GDM1 (cell line): Measurements from ENCODE around the gene SCYL3.

Source experiments
- DNase-seq: peaks from one replicate; lab custom pipeline; 2025; lab: John Stamatoyannopoulos, UW

Gene SCYL3

DNA sequence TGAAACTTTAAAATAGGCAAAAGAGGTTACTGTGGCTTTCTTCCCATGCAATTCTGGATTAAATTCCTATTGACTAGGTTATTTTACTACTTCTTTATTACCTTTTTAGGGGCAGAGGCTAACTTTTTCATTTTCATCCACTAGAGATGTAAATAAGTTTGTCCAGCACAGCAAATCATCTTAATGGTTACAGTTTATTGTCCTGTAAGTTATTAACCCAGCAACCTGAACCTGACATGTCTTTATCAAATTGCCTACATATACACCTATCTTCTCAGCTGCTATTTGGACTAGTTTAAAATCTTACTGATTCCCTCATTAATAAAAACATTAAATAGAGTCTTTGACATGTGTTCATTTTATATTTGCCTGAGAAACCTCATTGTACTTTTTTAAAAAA is 6.9 kb upstream of the SCYL3 start:
- no peak for DNase-seq

DNA sequence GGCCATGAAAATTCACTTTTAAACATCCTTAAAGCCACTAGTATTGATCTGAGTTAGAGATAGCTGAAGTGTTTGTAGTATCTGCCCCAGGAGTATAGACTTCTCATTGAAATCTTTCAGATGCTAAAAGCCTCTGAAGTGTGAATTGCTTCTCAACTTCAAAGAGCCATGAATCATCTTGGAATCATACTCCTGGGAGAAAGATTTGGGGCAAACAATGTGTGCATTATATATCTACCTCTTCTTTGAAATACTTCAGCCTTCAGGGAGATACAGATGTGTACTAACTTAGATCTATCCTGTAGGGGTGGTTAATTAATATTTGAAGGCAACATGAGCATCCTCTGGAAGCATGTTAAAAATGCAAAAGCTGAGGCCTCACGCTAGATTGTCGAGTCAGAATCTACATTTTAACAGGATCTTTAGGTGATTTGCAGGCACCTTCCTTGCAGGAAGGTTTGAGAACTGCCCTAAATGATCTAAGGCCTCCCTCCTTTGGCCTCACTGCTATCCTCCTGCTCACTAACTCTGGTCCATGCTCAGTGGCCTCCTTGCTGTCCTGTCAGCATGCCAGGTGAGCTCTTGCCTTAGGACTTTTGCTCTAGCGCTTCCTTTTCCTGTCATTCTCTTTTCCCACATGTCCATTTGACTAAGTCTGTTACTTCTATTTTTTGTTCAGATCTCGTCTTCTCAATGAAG is 6.0 kb upstream of the SCYL3 start:
- DNase-seq, result no peak

GRCh38 chr1:169896013-169896412 is 2.3 kb upstream of the SCYL3 start:
- no peak for DNase-seq

GRCh38 chr1:169894424-169895145 is 889 bp upstream of the SCYL3 start:
- no peak for DNase-seq

- no peak for DNase-seq
These were observed 610 bp downstream of the SCYL3 start for GRCh38 chr1:169892927-169893644.

GRCh38 chr1:169892176-169892926 is 1.3 kb downstream of the SCYL3 start:
- no peak for DNase-seq

DNA sequence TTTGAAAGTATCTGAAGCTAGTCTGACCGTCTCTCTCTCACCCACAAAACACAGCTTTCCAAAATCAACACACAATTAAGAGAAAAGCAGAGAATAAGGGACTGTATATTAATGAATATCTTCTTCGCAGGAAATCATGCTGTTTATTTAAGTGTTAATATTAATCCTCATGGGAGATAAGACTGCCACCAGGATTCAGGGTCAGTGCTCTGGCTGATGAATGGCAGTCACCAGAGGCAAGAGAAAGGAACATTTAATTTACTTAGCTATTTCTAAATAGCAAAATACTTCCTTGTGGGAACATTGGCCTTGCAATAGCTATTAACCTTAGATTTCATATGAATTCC is 2.2 kb downstream of the SCYL3 start:
- no peak for DNase-seq

- peak; percentile 15 for DNase-seq
These were observed 2.7 kb downstream of the SCYL3 start for GRCh38 chr1:169890761-169891538.

- DNase-seq, result no peak
These were observed 3.8 kb downstream of the SCYL3 start for GRCh38 chr1:169889871-169890270.

GRCh38 chr1:169886931-169887330 is 6.8 kb downstream of the SCYL3 start:
- DNase-seq, result no peak

DNA sequence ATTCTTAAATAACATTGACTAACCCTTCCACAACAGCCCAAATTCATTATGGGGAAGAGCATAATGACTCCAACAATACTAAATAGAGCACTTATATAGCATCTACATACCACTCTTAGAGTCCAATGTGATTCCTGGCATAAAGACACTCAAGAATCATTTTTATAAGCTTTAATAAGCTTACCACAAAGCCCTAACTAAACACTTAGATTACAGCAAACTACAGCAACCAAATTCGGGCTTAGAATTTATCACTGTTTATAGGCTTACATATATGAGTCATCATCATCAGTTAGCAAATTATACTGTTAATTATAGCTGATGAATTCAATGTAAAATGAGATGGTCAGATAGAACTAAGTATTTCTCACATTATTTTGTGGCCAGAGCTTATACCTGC is 7.3 kb downstream of the SCYL3 start:
- no peak for DNase-seq

DNA sequence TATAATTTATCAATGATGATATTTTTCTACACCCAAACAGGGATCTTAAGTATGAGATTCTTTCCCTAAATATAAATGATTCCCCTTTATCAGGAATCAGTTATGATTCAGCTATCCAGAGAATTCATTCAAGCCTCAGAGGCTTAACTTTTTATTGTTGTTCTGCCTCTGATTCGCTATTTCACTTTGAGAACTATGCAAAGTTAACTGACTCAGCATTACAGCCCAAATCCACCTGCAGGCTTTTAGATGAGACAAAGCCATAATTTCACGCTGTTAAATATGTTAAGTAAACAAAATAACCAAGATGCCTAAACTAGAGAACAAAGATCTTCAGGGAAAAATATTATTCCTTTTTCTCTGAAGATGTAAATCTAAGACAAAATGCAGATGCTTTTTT is 8.5 kb downstream of the SCYL3 start:
- DNase-seq, result no peak

DNA sequence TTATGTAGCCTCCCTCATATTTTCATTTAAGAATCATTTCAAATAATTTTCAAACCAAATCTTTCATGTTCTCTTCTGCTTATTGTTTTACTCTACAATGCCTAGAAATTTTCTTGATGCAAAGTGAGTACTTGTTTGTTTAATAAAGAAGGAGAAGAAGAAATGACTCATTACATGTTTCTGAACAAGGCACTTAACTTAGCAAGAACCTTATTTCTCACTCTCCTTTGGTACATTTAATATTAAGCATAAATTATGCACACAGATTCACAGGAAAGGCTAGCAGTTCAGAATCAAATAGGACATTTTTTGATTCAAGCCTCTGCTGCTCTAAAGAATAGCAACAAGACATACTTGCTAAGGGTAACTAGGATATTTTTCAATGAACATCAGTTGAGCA is 9.1 kb downstream of the SCYL3 start:
- no peak for DNase-seq

GRCh38 chr1:169882039-169882511 is 11.6 kb downstream of the SCYL3 start:
- no peak for DNase-seq

DNA sequence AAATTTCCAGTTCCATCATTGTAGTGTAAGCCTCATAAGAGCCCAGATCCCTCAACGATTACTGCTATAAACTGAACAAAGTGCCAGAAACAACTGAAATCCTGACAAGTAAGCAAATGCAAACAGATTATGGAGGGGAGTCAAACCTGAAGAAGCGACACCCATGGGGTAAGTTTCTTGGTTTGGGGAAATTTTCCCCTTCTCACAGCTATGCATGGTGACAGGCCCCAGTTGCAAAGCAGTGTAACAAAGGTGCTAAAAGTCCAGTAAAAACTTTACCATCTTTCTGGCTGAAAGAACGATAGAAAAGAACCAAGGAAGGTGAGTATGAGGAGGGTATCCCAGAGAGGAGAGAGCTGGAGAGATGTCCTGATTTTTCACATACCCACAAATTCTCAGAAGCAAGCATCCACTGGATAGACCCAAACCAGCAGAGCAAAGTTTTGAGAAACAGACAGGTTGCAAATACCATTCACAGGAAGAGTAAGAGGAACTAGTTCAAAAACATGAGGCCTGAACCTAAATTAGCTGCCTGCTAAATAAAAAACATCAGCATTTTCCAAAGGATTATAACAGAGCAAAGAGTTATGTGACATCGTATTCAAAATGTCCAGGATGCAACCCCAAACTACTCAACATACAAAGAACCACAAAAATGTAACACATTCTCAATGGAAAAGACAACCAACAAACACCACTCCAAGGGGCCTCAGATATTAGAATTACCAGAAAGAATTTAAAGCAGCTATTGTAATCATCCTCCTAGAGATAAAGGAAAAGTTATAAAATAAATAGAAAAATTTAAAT is 14.5 kb downstream of the SCYL3 start:
- no peak for DNase-seq

DNA sequence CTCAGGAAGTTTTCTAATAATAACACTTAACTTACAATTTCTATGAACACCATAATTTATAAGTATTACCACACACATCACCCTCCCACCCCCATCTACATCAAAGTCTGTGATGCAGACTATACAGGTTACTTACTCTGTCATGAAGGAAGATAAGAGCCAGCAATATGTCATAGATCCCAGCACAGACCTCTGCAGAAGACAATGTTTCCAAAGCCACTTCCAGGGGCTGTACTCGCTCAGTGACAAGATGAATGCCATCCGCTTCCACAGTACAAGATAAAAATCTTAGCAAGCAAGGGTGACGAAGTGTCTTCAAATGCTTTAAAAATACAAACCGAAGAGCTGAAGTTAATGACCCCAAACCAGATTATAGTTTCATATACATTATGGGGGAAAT is 15.2 kb downstream of the SCYL3 start:
- no peak for DNase-seq

DNA sequence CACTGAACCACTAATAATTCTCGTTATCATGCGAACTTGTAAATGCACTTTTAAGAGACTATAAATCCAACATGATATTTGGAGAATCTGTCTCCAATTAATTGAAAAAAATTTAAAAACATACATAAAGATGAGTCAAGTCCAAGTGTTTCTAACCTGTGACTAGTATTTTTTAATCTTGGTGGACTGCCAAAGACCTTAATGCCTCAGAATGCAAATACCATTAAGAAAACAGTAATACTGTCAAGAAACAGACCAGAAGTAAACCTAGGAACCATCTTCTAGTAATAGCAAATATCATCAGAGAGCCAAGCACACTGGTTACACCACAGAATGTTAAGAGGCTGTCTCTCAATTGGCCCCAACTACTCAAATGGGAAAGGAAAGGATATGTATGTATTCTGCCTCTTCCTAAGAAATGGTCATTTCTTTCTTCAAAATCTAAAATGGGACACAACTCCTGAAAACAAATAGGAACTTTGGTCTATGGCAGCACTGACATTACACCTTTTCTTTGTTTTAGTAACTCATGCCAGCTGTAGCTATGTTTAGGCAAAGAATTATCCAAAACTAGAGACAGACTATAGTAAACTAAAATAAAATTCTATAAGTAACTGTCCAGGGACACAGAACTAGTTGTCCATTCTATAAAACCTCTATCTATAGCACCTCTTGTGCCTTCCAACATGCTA is 15.8 kb downstream of the SCYL3 start:
- DNase-seq, result no peak

- no peak for DNase-seq
These were observed 19.5 kb downstream of the SCYL3 start for GRCh38 chr1:169874229-169874628.

GRCh38 chr1:169873582-169874199 is 20.0 kb downstream of the SCYL3 start:
- no peak for DNase-seq

DNA sequence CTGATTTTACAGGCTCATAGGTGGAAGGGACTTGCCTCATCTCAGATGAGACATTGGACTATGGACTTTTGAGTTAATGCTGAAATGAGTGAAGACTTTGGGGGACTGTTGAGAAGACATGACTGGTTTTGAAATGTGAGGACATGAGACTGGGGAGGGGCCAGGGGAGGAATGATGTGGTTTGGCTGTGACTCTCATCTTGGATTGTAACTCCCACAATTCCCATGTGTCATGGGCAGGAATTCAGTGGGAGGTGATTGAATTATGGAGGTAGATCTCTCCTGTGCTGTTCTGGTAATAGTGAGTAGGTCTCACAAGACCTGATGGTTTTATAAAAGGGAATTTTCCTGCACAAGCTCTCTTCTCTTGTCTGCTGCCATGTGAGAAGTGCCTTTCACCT is 20.8 kb downstream of the SCYL3 start:
- DNase-seq, result no peak
